RWPE1 (cell line): ENCODE results near the gene VAMP3.
A peak's percentile ranks its signal among the peaks of the same experiment; 100 is the strongest.
"Not testable (repeated sequence)": the region's sequence is repeated elsewhere in the genome, so short reads cannot be mapped to it uniquely, and the experiment has no call there.

ENCODE experiments used
- CTCF ChIA-PET: fragments of 350-600 bp; sonication (Branson Sonifier 250); formaldehyde crosslinking; extraction: SDS; loops from one replicate; lab custom pipeline; 2021; lab: Yijun Ruan, JAX
- POLR2A ChIA-PET: fragments of 400-600 bp; formaldehyde crosslinking; extraction: SDS; loops from one replicate; lab custom pipeline; 2020; ENCODE audit warnings: antibody characterized with exemption; ENCODE audit not compliant: low non-redundant PET; lab: Yijun Ruan, JAX
- DNase-seq: peaks from one replicate; pipeline ENCODE4 v3.0.0; 2012; ENCODE audit warnings: low spot score
- H3K27ac ChIP-seq: fragments of 450-650 bp; 2 replicates; pipeline ENCODE4 v1.5.1; 2017
- CTCF ChIP-seq: fragments of 450-650 bp; conservative IDR thresholded peaks from 2 replicates; pipeline ENCODE4 v1.5.1; 2017; ENCODE audit warnings: low read depth, mild to moderate bottlenecking

VAMP3 gene

DNA sequence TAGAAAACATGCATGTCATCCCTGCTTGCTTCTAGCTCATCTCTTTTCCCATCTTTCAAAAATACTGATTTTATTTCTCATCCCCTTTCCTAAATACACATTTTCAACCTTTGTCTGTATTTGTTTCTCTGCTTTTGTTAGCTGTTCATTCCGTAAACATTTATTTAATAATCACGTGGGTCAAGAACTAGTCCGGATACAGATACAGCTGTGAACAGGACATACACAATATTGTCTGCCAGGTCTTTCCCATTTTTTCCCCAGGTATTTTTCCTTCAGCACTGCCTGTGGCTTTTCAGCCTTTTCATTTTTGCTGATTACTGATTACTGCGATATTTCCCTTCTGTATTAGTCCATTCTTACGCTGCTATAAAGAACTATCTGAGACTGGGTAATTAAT is 18.7 kb downstream of the VAMP3 start:
- DNase-seq: no peak
- CTCF ChIA-PET: no interaction called here
- POLR2A ChIA-PET: no interaction called here
- H3K27ac ChIP-seq: no peak overlapping the region
- TF ChIP-seq CTCF: no peak

DNA sequence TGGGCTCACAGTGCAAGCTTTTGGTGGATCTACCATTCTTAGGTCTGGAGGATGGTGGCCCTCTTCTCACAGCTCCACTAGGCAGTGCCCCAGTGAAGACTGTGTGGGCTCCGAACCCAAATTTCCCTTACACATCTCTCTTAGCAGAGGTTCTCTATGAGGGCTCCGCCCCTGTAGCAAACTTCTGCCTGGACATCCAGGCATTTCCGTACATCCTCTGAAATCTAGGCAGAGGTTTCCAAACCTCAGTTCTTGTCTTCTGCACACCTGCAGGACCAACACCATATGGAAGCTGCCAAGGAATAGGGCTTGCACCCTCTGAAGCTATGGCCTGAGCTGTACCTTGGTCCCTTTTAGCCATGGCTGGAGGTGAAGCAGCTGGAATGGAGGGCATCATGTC is 19.9 kb downstream of the VAMP3 start:
- POLR2A ChIA-PET, CTCF ChIA-PET, DNase-seq, H3K27ac ChIP-seq: not testable (repeated sequence)

DNA sequence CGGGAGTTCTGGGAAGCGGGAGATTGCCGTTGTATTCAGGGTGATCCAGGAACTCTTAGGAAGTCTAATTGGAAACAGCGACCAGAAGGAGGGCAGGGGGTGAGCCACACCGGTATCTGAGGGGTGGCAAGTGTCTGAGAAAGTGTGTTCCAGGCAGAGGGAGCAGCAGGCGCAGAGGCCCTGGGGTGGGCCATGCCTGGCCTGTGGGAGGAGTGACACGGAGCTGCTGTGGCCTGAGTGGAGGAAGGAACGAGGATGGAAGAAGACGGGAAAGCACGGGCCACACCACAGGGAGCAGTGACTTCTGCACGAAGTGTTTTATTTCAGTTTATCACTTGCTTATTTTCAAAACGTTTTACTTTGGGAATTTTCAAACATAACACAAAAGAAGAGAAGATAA is 24.3 kb downstream of the VAMP3 start:
- POLR2A ChIA-PET: no interaction called here
- CTCF ChIA-PET: no interaction called here
- no peak for DNase-seq
- no peak overlapping the region for H3K27ac ChIP-seq
- TF ChIP-seq CTCF: no peak

DNA sequence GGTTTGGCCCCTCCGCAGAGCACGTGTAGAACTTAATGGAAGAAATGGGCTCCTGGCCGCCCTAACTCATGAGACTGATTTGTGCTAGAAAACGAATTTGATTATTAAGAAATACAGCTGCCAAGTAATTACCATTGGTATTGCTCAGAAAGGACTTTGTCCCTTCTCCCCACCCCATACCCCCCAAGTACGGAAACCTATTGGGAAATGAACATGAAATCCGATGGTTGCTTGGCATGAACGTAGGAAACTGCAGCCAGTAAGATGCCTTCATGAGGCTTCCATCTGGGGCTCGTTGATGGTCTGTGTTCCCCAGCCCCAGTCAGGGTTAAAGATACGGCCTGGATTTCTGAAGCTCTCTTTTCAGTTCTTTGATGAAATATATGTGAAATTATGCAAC is 34.4 kb downstream of the VAMP3 start:
- CTCF ChIA-PET: interaction anchor here (0.5 kb wide), 1 partner anchor 413 kb away, joined by 3 read pairs; no protein-coding TSS in a partner anchor
- TF ChIP-seq CTCF: no peak
- DNase-seq: no peak
- no peak overlapping the region for H3K27ac ChIP-seq
- POLR2A ChIA-PET: no interaction called here

DNA sequence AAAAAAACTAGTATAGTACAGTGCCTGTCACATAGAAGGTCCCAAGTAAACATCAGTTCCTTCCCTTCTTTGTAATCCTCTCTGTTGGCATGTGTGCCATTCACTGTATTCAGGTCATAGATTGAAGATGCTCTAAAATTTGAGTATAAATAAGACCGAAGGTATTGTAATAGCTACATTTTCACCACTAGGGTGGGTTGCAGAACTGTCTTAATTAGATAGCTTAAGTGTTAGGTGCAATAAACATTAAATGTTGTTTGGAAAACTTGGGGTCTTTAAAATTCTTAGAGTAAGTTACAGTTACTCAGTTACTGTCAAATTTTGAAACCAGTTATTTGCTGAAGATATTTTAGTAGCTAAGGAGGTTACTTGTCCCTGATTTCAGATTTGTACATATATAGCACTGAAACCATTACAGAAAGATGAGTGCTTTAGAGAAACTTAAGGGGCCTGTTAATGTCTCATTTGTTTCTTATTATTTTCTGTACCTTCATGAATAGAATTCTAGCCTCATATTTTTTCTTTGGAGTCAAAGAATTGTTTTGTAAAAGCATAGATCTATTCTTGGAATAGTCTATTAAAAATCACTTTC is 37.3 kb downstream of the VAMP3 start:
- DNase-seq: peak; percentile 26
- CTCF ChIA-PET: interaction anchor here (0.6 to 1.0 kb wide), 3 partner anchors 11 to 95 kb away, joined by 3 to 4 read pairs (median 3); no protein-coding TSS in a partner anchor
- H3K27ac ChIP-seq: no peak overlapping the region
- POLR2A ChIA-PET: no interaction called here
- peak; percentile 51 for TF ChIP-seq CTCF

- POLR2A ChIA-PET: no interaction called here
- CTCF ChIA-PET: interaction anchor here (0.6 kb wide), 1 partner anchor 541 kb away, joined by 3 read pairs; no protein-coding TSS in a partner anchor
- DNase-seq: no peak
- no peak overlapping the region for H3K27ac ChIP-seq
- TF ChIP-seq CTCF: no peak
Measured at GRCh38 chr1:7809742-7810141, 38.6 kb downstream of the VAMP3 start.

DNA sequence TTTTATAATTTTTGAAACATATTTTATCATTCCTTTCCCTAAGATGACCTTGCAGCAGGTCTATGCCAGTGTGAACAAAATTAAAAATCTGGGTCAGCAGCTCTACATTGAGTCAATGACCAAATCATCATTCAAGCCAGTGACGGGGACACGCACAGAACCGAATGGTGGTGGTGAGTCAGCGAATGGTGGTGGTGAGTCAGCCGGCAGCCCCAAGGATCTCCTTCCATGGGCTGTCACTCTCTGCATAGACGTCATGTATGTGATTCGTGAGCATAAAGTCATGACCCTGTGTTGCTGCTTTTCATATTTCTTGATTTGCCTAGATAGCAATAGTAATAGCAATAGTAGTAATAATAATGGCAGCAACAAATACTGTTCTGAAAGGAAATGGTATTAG is 39.3 kb downstream of the VAMP3 start:
- POLR2A ChIA-PET: no interaction called here
- CTCF ChIA-PET: interaction anchor here (0.6 kb wide), 1 partner anchor 542 kb away, joined by 3 read pairs; no protein-coding TSS in a partner anchor
- no peak for TF ChIP-seq CTCF
- peak; percentile 79 for DNase-seq
- no peak overlapping the region for H3K27ac ChIP-seq
